GM12873 (cell line): ENCODE results near the gene SLIT3.

Source experiments
- CTCF ChIP-seq: IDR thresholded peaks from 2 replicates; pipeline ENCODE4 v1.5.1; 2012; ENCODE audit warnings: low read depth, mild to moderate bottlenecking, moderate library complexity, low read length, control low read depth; ENCODE audit not compliant: insufficient read depth; ENCODE audit errors: missing control alignments

SLIT3 gene

DNA sequence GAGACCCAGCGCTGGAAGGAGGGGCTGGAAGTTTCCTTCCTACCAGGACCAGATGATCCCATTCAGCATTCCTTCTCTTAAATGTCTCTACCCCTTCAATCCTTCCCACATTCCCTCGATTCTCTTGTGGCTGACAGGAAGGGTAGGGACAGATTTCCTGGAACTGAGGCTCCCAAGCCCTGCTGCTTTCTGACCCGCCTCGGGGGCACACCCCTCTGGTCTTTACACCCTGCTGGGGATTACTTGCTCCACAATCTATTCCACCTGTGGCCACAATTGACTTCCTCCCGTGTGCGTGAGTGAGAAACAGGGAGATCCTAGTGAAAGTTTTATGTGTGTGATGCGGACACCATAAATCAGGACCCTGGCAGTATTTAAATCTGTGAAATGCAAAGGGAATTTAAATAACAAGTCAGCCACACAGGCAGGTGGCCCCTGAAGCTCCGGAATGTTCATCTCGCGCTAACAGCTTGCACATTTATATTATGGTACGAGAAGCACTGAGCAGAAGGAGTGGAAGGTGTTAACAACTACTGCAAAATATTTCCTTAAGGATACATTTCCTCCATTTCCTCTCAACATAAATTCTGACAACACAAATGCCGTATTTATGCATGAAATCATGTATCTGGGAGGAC is 237.5 kb downstream of the SLIT3 start:
- TF ChIP-seq CTCF = no peak

GRCh38 chr5:169062690-169063089 is 238.2 kb downstream of the SLIT3 start:
- no peak for TF ChIP-seq CTCF

GRCh38 chr5:169054506-169054905 is 246.4 kb downstream of the SLIT3 start:
- TF ChIP-seq CTCF = no peak

DNA sequence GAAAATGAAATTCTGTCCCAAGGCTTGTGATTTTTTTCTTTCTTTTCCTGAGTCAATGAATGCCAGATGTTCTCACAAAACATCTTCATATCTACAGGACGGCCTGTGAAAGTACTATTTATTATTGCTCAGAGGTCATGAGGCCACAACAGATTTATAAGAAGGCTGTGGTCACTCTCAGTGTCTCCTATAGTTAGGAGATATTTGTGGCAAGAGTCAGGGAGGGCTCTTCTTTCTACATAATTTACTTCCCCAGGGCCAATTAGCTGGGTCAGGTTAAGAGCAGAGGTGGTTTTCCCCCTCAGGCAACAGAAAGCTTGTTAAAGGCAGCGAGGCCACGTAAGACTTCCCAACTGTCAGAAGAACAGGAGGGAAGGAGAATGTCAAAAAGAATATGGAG is 248.7 kb downstream of the SLIT3 start:
- no peak for TF ChIP-seq CTCF

DNA sequence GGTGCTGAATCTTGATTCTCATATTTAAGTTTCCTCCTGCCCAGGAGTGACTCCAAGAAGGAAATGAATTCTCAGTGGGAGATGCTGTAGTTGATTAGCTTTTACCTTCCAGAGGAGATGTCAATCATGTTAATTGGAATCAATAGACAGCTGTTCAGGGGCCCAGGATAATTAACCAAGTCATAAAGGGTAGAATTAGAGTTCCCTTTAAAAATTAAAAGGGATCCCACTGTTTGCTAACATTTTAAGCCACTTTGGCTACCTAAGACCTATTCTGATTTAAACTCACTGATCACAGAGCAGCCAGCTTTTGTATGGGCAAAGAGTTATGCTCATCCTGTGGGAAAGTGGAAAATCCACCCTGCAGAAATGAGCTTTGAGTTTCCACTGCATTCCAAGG is 249.6 kb downstream of the SLIT3 start:
- TF ChIP-seq CTCF = no peak

DNA sequence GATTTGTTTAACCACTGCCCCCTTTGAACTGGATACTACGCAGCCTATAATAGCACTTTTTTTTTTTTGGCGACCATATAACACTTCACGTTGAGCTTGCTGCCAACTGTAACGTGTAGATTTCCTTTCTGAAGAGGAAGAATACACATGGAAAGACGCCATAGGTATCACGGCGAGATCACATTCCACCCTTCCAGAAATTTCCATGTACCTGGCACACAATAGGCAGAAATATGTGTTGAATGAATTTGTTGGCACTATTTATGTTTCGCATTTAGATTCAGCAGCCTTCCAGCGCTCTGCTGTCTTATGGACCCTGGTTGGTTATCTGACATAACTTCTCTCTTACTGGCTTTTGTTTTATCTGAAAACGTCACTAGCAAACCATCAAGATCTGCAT is 250.3 kb downstream of the SLIT3 start:
- TF ChIP-seq CTCF = no peak

- TF ChIP-seq CTCF = no peak
Observed at GRCh38 chr5:169050146-169050571, 250.8 kb downstream of the SLIT3 start.
